PFSK-1 (cell line): ENCODE data around the gene USP36.
A peak's percentile ranks its signal among the peaks of the same experiment; 100 is the strongest.

Experiments used
- FOXP2 ChIP-seq: optimal IDR thresholded peaks from 2 replicates; pipeline ENCODE3; 2011; ENCODE audit warnings: borderline replicate concordance, control low read depth, inconsistent platforms; ENCODE audit not compliant: insufficient read depth; ENCODE audit errors: extremely low read length, extremely low read depth
- POLR2AphosphoS5 ChIP-seq: IDR thresholded peaks from 2 replicates; pipeline ENCODE4 v1.6.1; 2012; ENCODE audit warnings: low read depth, mild to moderate bottlenecking, control low read depth, low read length, moderate library complexity
- REST ChIP-seq, 2 experiments: IDR thresholded peaks; 2 replicates each; pipeline versions ENCODE4 v1.6.1 to v1.8.0; 2011 to 2012; ENCODE audit warnings: low read depth in 2 of 2, low read length in 2 of 2, control low read depth in 1 of 2, inconsistent platforms in 1 of 2, mild to moderate bottlenecking in 1 of 2, moderate library complexity in 1 of 2; ENCODE audit not compliant: insufficient read depth in 1 of 2
- SIN3A ChIP-seq: IDR thresholded peaks from 2 replicates; pipeline ENCODE4 v1.6.1; 2012; ENCODE audit warnings: mild to moderate bottlenecking, low read length, moderate library complexity, borderline replicate concordance; ENCODE audit not compliant: insufficient read depth
- TAF1 ChIP-seq: IDR thresholded peaks from 2 replicates; pipeline ENCODE4 v1.6.1; 2012; ENCODE audit warnings: low read length, control low read depth, borderline replicate concordance; ENCODE audit not compliant: insufficient read depth

USP36 gene

GRCh38 chr17:78865682-78866390, 25.2 kb upstream of the USP36 start:
- no peak for TF ChIP-seq TAF1
- no peak for TF ChIP-seq POLR2AphosphoS5
- TF ChIP-seq FOXP2: peak; percentile 23
- TF ChIP-seq REST (IDR thresholded peaks at IDR 0.05; ENCODE audit: insufficient read depth in 1 of 2, low read depth in 2 of 2, low read length in 2 of 2): no peak
- 0 out of 2 replicates have a peak, but pooled peaks have one; percentile 37 for TF ChIP-seq SIN3A

GRCh38 chr17:78864117-78864516, 23.5 kb upstream of the USP36 start:
- no peak for TF ChIP-seq REST (IDR thresholded peaks at IDR 0.05; ENCODE audit: insufficient read depth in 1 of 2, low read depth in 2 of 2, low read length in 2 of 2)
- TF ChIP-seq TAF1: no peak
- no peak for TF ChIP-seq FOXP2
- TF ChIP-seq SIN3A: no peak
- no peak for TF ChIP-seq POLR2AphosphoS5

- TF ChIP-seq REST (IDR thresholded peaks at IDR 0.05; ENCODE audit: insufficient read depth in 1 of 2, low read depth in 2 of 2, low read length in 2 of 2) (no peak), POLR2AphosphoS5 (0 out of 2 replicates have a peak, but pooled peaks have one; percentile 31), TAF1 (peak; percentile 69; the same call in 1 of the 2 replicates), FOXP2 (peak; percentile 46), SIN3A (no peak; the same call in 1 of the 2 replicates)
Measured at GRCh38 chr17:78862073-78863023, 21.7 kb upstream of the USP36 start.

GRCh38 chr17:78861229-78861628, 20.6 kb upstream of the USP36 start:
- TF ChIP-seq TAF1: no peak
- TF ChIP-seq POLR2AphosphoS5: no peak
- no peak for TF ChIP-seq SIN3A
- no peak for TF ChIP-seq FOXP2
- no peak for TF ChIP-seq REST (IDR thresholded peaks at IDR 0.05; ENCODE audit: insufficient read depth in 1 of 2, low read depth in 2 of 2, low read length in 2 of 2)
